H1 (cell line): Measurements from ENCODE around the gene MRPS6. TPM values are rescaled to one million over a fixed set of nuclear protein-coding genes. Genes with fewer than 3 reads are reported as not detected.

Source experiments
- CTCF ChIA-PET: fragments of 300-600 bp; sonication (Branson Sonifier 250); formaldehyde crosslinking; loops from one replicate; lab custom pipeline; 2021; ENCODE audit not compliant: partially characterized antibody; lab: Charles Lee
- POLR2A ChIA-PET: fragments of 300-600 bp; sonication (Branson Sonifier 250); formaldehyde crosslinking; loops from one replicate; lab custom pipeline; 2021; ENCODE audit warnings: inconsistent platforms; ENCODE audit not compliant: partially characterized antibody; lab: Charles Lee
- DNase-seq, 2 experiments: peaks; one replicate each; pipeline versions ENCODE4 v3.0.0 to v3.0.0-alpha.2; 2010 to 2022; ENCODE audit warnings: low spot score in 2 of 2, low read depth in 1 of 2, mixed read lengths in 1 of 2
- FAIRE-seq: peaks from 2 replicates; lab custom pipeline; 2011; peaks lifted over from hg19 to GRCh38; lab: Jason Lieb, UNC
- H2AFZ ChIP-seq: 2 replicates; pipeline ENCODE4 v1.8.1; 2012; ENCODE audit warnings: low read length, inconsistent platforms
- H2AK5ac ChIP-seq: 2 replicates; pipeline ENCODE4 v1.6.1; 2013; ENCODE audit warnings: low read depth, low read length
- H2BK120ac ChIP-seq: replicated peaks from 2 replicates; pipeline ENCODE3; 2013; ENCODE audit warnings: low read depth, low read length, inconsistent platforms
- H2BK12ac ChIP-seq: 2 replicates; pipeline ENCODE4 v1.6.1; 2013; ENCODE audit warnings: low read depth, low read length
- H2BK15ac ChIP-seq: 2 replicates; pipeline ENCODE4 v1.6.1; 2013; ENCODE audit warnings: low read length
- H2BK20ac ChIP-seq: 2 replicates; pipeline ENCODE4 v1.6.1; 2013; ENCODE audit warnings: low read length
- H2BK5ac ChIP-seq: 2 replicates; pipeline ENCODE4 v1.6.1; 2013; ENCODE audit warnings: low read depth, low read length
- H3K14ac ChIP-seq: 2 replicates; pipeline ENCODE4 v1.6.1; 2013; ENCODE audit warnings: inconsistent platforms; ENCODE audit not compliant: insufficient read length
- H3K18ac ChIP-seq: 2 replicates; pipeline ENCODE4 v1.6.1; 2013; ENCODE audit warnings: low read length; ENCODE audit errors: extremely low read depth
- H3K23ac ChIP-seq: 2 replicates; pipeline ENCODE4 v1.6.1; 2013; ENCODE audit warnings: inconsistent platforms; ENCODE audit not compliant: insufficient read length
- H3K23me2 ChIP-seq: 2 replicates; pipeline ENCODE4 v1.6.1; 2013; ENCODE audit warnings: low read depth, low read length
- H3K27ac ChIP-seq: 2 replicates; pipeline ENCODE4 v1.6.1; 2011; ENCODE audit warnings: low read depth, low read length, inconsistent platforms
- H3K27me3 ChIP-seq, 4 experiments: replicated peaks in 1 of 4; 1 replicate in 1 of 4; 2 replicates in 3 of 4; pipeline versions ENCODE4 v1.6.1 to v1.8.1; 2011 to 2013; ENCODE audit warnings: low read length in 3 of 4, mild to moderate bottlenecking in 3 of 4, inconsistent platforms in 2 of 4, mixed read lengths in 2 of 4, moderate library complexity in 1 of 4; ENCODE audit not compliant: control insufficient read depth in 3 of 4, insufficient read depth in 3 of 4; ENCODE audit errors: extremely low read depth in 1 of 4
- H3K36me3 ChIP-seq, 4 experiments: 2 replicates each; pipeline versions ENCODE4 v1.6.1 to v1.8.1; 2011 to 2013; ENCODE audit warnings: mild to moderate bottlenecking in 4 of 4, low read length in 3 of 4, moderate library complexity in 2 of 4, control low read depth in 1 of 4, inconsistent platforms in 1 of 4; ENCODE audit not compliant: insufficient read depth in 4 of 4, control insufficient read depth in 2 of 4
- H3K4ac ChIP-seq: replicated peaks from 2 replicates; pipeline ENCODE3; 2013; ENCODE audit warnings: low read length, low read depth, mixed read lengths, inconsistent platforms; ENCODE audit not compliant: insufficient read length
- H3K4me1 ChIP-seq, 4 experiments: replicated peaks in 1 of 4; 1 replicate in 1 of 4; 2 replicates in 3 of 4; pipeline versions ENCODE4 v1.6.1 to v1.8.1; 2011 to 2013; ENCODE audit warnings: low read length in 3 of 4, inconsistent platforms in 2 of 4, mixed read lengths in 1 of 4; ENCODE audit not compliant: insufficient read depth in 4 of 4, control insufficient read depth in 3 of 4
- H3K4me2 ChIP-seq, 2 experiments: 2 replicates each; pipeline versions ENCODE4 v1.6.1 to v1.8.1; 2011 to 2013; ENCODE audit warnings: low read depth in 2 of 2, low read length in 2 of 2, control low read depth in 1 of 2, inconsistent platforms in 1 of 2, mild to moderate bottlenecking in 1 of 2; ENCODE audit not compliant: insufficient read depth in 1 of 2
- H3K4me3 ChIP-seq, 4 experiments: fragments of 200-600, 300-600 bp in 1 of 4; sonication (generic), shearing (Covaris generic), sonication (Bioruptor Twin) in 1 of 4; 2 replicates each; pipeline versions ENCODE4 v1.5.1 to v1.8.1; 2011 to 2016; ENCODE audit warnings: low read length in 4 of 4, low read depth in 3 of 4, control low read depth in 2 of 4, inconsistent platforms in 2 of 4, mild to moderate bottlenecking in 2 of 4, mixed read lengths in 1 of 4, moderate library complexity in 1 of 4; ENCODE audit not compliant: insufficient read depth in 2 of 4; ENCODE audit errors: extremely low read depth in 1 of 4
- H3K56ac ChIP-seq: replicated peaks from 2 replicates; pipeline ENCODE3; 2013; ENCODE audit warnings: low read depth, mild to moderate bottlenecking, mixed read lengths, low read length, inconsistent platforms; ENCODE audit not compliant: insufficient read length
- H3K79me1 ChIP-seq: 2 replicates; pipeline ENCODE4 v1.6.1; 2013; ENCODE audit warnings: low read depth, low read length, control low read depth
- H3K79me2 ChIP-seq, 2 experiments: 2 replicates each; pipeline versions ENCODE4 v1.6.1 to v1.8.1; 2012 to 2013; ENCODE audit warnings: low read length in 2 of 2, mild to moderate bottlenecking in 2 of 2, inconsistent platforms in 1 of 2; ENCODE audit not compliant: insufficient read depth in 2 of 2, control insufficient read depth in 1 of 2
- H3K9ac ChIP-seq, 4 experiments: replicated peaks in 1 of 4; 1 replicate in 1 of 4; 2 replicates in 3 of 4; pipeline versions ENCODE4 v1.6.1 to v1.8.1; 2011 to 2013; ENCODE audit warnings: low read depth in 3 of 4, low read length in 3 of 4, control low read depth in 2 of 4, mild to moderate bottlenecking in 2 of 4, moderate library complexity in 2 of 4, inconsistent platforms in 1 of 4; ENCODE audit errors: extremely low read depth in 1 of 4
- H3K9me3 ChIP-seq, 2 experiments: 2 replicates each; pipeline versions ENCODE4 v1.6.1 to v1.8.1; 2012 to 2013; ENCODE audit warnings: mild to moderate bottlenecking in 2 of 2, moderate library complexity in 2 of 2, control low read depth in 1 of 2, inconsistent platforms in 1 of 2, low read depth in 1 of 2, low read length in 1 of 2, mixed read lengths in 1 of 2; ENCODE audit not compliant: insufficient read depth in 2 of 2
- H4K20me1 ChIP-seq, 2 experiments: replicated peaks in 1 of 2; 2 replicates each; pipeline versions ENCODE3 to v1.8.1; 2011 to 2013; ENCODE audit warnings: inconsistent platforms in 2 of 2, low read length in 2 of 2, mild to moderate bottlenecking in 1 of 2; ENCODE audit not compliant: insufficient read depth in 2 of 2, control insufficient read depth in 1 of 2
- H4K5ac ChIP-seq: 2 replicates; pipeline ENCODE4 v1.6.1; 2013; ENCODE audit warnings: low read length, low read depth, mixed read lengths, inconsistent platforms; ENCODE audit not compliant: insufficient read length
- H4K8ac ChIP-seq: 2 replicates; pipeline ENCODE4 v1.8.0; 2013; ENCODE audit warnings: mild to moderate bottlenecking, moderate library complexity, low read length, inconsistent platforms; ENCODE audit not compliant: insufficient read depth; ENCODE audit errors: extremely low read depth
- H4K91ac ChIP-seq: replicated peaks from 2 replicates; pipeline ENCODE3; 2013; ENCODE audit warnings: low read length, mixed read lengths, inconsistent platforms; ENCODE audit not compliant: insufficient read length
- BCL11A ChIP-seq, 2 experiments: IDR thresholded peaks; one replicate each; pipeline ENCODE4 v1.6.1; 2011; ENCODE audit warnings: low read depth in 2 of 2, low read length in 2 of 2, mild to moderate bottlenecking in 2 of 2
- BRCA1 ChIP-seq: IDR thresholded peaks from 2 replicates; pipeline ENCODE4 v1.6.1; 2012; ENCODE audit warnings: low read depth, low read length, improper control_type of control experiment
- CHD2 ChIP-seq: IDR thresholded peaks from 2 replicates; pipeline ENCODE4 v1.6.1; 2012; ENCODE audit warnings: low read length, improper control_type of control experiment
- KDM5A ChIP-seq: fragments of 200-600 bp; IDR thresholded peaks from 2 replicates; pipeline ENCODE4 v1.7.1; 2012; ENCODE audit warnings: mild to moderate bottlenecking, low read length, inconsistent platforms, mixed read lengths
- MAFK ChIP-seq: IDR thresholded peaks from 2 replicates; pipeline ENCODE4 v1.6.1; 2012; ENCODE audit warnings: low read depth, mild to moderate bottlenecking, improper control_type of control experiment, low read length
- RBBP5 ChIP-seq: IDR thresholded peaks from 2 replicates; pipeline ENCODE4 v1.7.1; 2012; ENCODE audit warnings: low read depth, mild to moderate bottlenecking, inconsistent platforms, low read length, moderate library complexity, borderline replicate concordance
- RNF2 ChIP-seq: fragments of 200-900, 300-1000 bp; sonication (generic); IDR thresholded peaks from 2 replicates; pipeline ENCODE4 v1.7.1; 2016; ENCODE audit warnings: borderline replicate concordance, low read depth, mild to moderate bottlenecking, antibody characterized with exemption, low read length; ENCODE audit not compliant: poor library complexity, severe bottlenecking; ENCODE audit errors: missing control alignments
- SIRT6 ChIP-seq: IDR thresholded peaks from one replicate; pipeline ENCODE4 v1.7.1; 2012; ENCODE audit warnings: low read length, inconsistent platforms
- TAF1 ChIP-seq: IDR thresholded peaks from 2 replicates; pipeline ENCODE4 v1.6.1; 2011; ENCODE audit warnings: mild to moderate bottlenecking, low read depth, low read length
- TCF12 ChIP-seq: IDR thresholded peaks from 2 replicates; pipeline ENCODE4 v1.6.1; 2011; ENCODE audit warnings: low read depth, mild to moderate bottlenecking, low read length
- WGBS, 2 experiments: shearing (Covaris generic) in 1 of 2; methylation state at CpG; one replicate each; pipeline versions ENCODE4 v1.1.6 to v1.1.7; 2013 to 2015; ENCODE audit warnings: low lambda C conversion rate in 2 of 2, mixed read lengths in 2 of 2, inconsistent platforms in 1 of 2, low coverage in 1 of 2, missing lambda C conversion rate in 1 of 2; ENCODE audit not compliant: insufficient replicate concordance in 2 of 2, insufficient coverage in 1 of 2, insufficient read length in 1 of 2; ENCODE audit errors: extremely low coverage in 1 of 2, missing lambda C conversion rate in 1 of 2; 5-methylcytosine and 5-hydroxymethylcytosine counted together
- polyA plus RNA-seq, 7 experiments: library from polyadenylated mRNA; depleted of rRNA in 3 of 7; stranded (reverse) in 5 of 7; unstranded in 2 of 7; fragments of >200 nt in 5 of 7; fragments of 200-250 nt in 2 of 7; gene quantifications; 1 replicate in 5 of 7; 2 replicates in 1 of 7; 4 replicates in 1 of 7; pipeline versions ENCODE4 v1.2.1 to v1.2.3, GENCODE V29; 2011 to 2013; ENCODE audit warnings: missing spikeins in 2 of 7, mixed read lengths in 2 of 7
- total RNA-seq: library from RNA; stranded (reverse); fragmentation: NEBNext Ultra II Directional; extraction: Animal tissue kit (Norgen Biotek cat#: 25700); gene quantifications from 2 replicates; pipeline ENCODE4 v1.2.1, GENCODE V29; 2021

Gene MRPS6
- total and polyA plus RNA-seq, 2 of the 8 experiments (the other 6 are each of a cell fraction or from before 2014, with no cell fraction given): 62.7 to 156 TPM

GRCh38 chr21:34031835-34032370 is 41.5 kb upstream of the MRPS6 start:
- FAIRE-seq: no peak
- WGBS, 2 experiments: 89% methylated on average over 11 of the region's 11 CpGs; no CpG with 5 or more reads in 1 of the 2 experiments

More at GRCh38 chr21:34031835-34032370, 41.5 kb upstream of the MRPS6 start:
- Histone ChIP-seq H3K4me2 (no peak overlapping the region), H3K9ac (no peak overlapping the region), H3K4me1 (peaks cover 0 to 9% (median 5%) of the 10 kb centered on the region in 4 experiments; a peak in 6 of 7 replicates), H3K27ac (no peak overlapping the region), H2BK5ac (no peak overlapping the region), H4K5ac (no peak overlapping the region), H3K23ac (no peak overlapping the region), H3K56ac (no peak overlapping the region), H2BK20ac (no peak overlapping the region), H2BK120ac (no peak overlapping the region), H3K36me3 (no peaks in the 10 kb centered on the region), H3K27me3 (no peaks in the 10 kb centered on the region), H3K79me1 (no peaks in the 10 kb centered on the region), H4K20me1 (no peaks in the 10 kb centered on the region), H3K18ac (no peak overlapping the region), H4K8ac (no peak overlapping the region), H3K9me3 (no peaks in the 10 kb centered on the region), H3K4ac (no peak overlapping the region), H3K23me2 (no peaks in the 10 kb centered on the region), H3K79me2 (no peaks in the 10 kb centered on the region), H3K4me3 (no peak overlapping the region), H2AK5ac (no peak overlapping the region), H2BK15ac (no peak overlapping the region), H4K91ac (no peak overlapping the region), H2AFZ (no peak overlapping the region), H2BK12ac (no peak overlapping the region), H3K14ac (no peak overlapping the region)
- DNase-seq: no peak
- CTCF ChIA-PET: no interaction called here
- TF ChIP-seq RNF2 (no peak), MAFK (no peak), KDM5A (no peak), CHD2 (no peak), TAF1 (no peak), BCL11A (IDR thresholded peaks at IDR 0.05; ENCODE audit: low read depth in 2 of 2, low read length in 2 of 2) (no peak), TCF12 (no peak), SIRT6 (no peak), BRCA1 (no peak), RBBP5 (no peak)
- POLR2A ChIA-PET: no interaction called here
